HL-60 (cell line): ENCODE measurements around the gene BUD31.

Experiments
- DNase-seq, 2 experiments: peaks; one replicate each; pipeline ENCODE4 v3.0.0-alpha.2; 2010 to 2020; ENCODE audit warnings: low read depth in 1 of 2, low spot score in 1 of 2
- H3K27ac ChIP-seq: fragments of 250-450 bp; sonication (Bioruptor Pico); replicated peaks from 2 replicates; pipeline ENCODE4 v1.5.1; 2020; ENCODE audit warnings: mild to moderate bottlenecking, moderate library complexity
- H3K27me3 ChIP-seq: fragments of 250-450 bp; sonication (Bioruptor Pico); 2 replicates; pipeline ENCODE4 v1.5.1; 2021; ENCODE audit warnings: mild to moderate bottlenecking, moderate library complexity; ENCODE audit not compliant: insufficient read depth, poor library complexity, severe bottlenecking
- H3K4me3 ChIP-seq: replicated peaks from 2 replicates; pipeline ENCODE4 v1.5.1; 2011; ENCODE audit warnings: mild to moderate bottlenecking, control low read depth, low read length; ENCODE audit not compliant: insufficient read depth
- GABPA ChIP-seq: IDR thresholded peaks from 2 replicates; pipeline ENCODE4 v1.6.1; 2012; ENCODE audit warnings: low read depth
- POLR2AphosphoS5 ChIP-seq: IDR thresholded peaks from 2 replicates; pipeline ENCODE4 v1.6.1; 2012; ENCODE audit warnings: low read depth
- SPI1 ChIP-seq: IDR thresholded peaks from 2 replicates; pipeline ENCODE4 v1.6.1; 2012; ENCODE audit warnings: low read depth, mild to moderate bottlenecking, borderline replicate concordance
- TF ChIP-seq, protein P1 (sequence below): IDR thresholded peaks from one replicate; pipeline ENCODE4 v1.5.1; 2011; ENCODE audit warnings: low read length, control low read depth, inconsistent platforms; ENCODE audit not compliant: insufficient read depth
- TF ChIP-seq, protein P2 (sequence below): IDR thresholded peaks from 2 replicates; pipeline ENCODE4 v1.6.1; 2012; ENCODE audit warnings: low read depth; ENCODE audit not compliant: insufficient replicate concordance

The BUD31 gene

DNA sequence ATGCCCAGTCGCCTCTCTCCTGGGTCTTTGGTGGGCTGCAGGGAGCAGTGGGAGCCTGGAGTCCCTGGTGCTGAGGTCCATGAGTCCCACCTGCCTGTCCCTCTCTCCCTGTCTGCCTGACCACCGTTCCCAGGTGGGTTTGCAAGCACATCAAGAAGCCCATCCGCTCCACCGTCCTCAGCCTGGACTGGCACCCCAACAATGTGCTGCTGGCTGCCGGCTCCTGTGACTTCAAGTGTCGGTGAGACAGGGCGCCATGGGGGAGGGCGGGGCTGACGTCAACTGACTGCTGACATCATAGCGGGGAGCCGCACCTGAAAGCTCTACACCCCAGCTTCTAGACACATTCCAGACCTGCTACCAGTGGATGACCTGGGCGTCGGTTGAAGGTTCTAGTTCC, 19.0 kb upstream of the BUD31 start:
- H3K4me3 ChIP-seq = no peak overlapping the region
- no peaks in the 10 kb centered on the region for H3K27me3 ChIP-seq
- no peak overlapping the region for H3K27ac ChIP-seq
- TF ChIP-seq SPI1 (no peak), GABPA (no peak), POLR2AphosphoS5 (0 out of 2 replicates have a peak, but pooled peaks have one; percentile 21)
- TF ChIP-seq, protein P1, sequence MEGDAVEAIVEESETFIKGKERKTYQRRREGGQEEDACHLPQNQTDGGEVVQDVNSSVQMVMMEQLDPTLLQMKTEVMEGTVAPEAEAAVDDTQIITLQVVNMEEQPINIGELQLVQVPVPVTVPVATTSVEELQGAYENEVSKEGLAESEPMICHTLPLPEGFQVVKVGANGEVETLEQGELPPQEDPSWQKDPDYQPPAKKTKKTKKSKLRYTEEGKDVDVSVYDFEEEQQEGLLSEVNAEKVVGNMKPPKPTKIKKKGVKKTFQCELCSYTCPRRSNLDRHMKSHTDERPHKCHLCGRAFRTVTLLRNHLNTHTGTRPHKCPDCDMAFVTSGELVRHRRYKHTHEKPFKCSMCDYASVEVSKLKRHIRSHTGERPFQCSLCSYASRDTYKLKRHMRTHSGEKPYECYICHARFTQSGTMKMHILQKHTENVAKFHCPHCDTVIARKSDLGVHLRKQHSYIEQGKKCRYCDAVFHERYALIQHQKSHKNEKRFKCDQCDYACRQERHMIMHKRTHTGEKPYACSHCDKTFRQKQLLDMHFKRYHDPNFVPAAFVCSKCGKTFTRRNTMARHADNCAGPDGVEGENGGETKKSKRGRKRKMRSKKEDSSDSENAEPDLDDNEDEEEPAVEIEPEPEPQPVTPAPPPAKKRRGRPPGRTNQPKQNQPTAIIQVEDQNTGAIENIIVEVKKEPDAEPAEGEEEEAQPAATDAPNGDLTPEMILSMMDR = no peak
- TF ChIP-seq, protein P2, sequence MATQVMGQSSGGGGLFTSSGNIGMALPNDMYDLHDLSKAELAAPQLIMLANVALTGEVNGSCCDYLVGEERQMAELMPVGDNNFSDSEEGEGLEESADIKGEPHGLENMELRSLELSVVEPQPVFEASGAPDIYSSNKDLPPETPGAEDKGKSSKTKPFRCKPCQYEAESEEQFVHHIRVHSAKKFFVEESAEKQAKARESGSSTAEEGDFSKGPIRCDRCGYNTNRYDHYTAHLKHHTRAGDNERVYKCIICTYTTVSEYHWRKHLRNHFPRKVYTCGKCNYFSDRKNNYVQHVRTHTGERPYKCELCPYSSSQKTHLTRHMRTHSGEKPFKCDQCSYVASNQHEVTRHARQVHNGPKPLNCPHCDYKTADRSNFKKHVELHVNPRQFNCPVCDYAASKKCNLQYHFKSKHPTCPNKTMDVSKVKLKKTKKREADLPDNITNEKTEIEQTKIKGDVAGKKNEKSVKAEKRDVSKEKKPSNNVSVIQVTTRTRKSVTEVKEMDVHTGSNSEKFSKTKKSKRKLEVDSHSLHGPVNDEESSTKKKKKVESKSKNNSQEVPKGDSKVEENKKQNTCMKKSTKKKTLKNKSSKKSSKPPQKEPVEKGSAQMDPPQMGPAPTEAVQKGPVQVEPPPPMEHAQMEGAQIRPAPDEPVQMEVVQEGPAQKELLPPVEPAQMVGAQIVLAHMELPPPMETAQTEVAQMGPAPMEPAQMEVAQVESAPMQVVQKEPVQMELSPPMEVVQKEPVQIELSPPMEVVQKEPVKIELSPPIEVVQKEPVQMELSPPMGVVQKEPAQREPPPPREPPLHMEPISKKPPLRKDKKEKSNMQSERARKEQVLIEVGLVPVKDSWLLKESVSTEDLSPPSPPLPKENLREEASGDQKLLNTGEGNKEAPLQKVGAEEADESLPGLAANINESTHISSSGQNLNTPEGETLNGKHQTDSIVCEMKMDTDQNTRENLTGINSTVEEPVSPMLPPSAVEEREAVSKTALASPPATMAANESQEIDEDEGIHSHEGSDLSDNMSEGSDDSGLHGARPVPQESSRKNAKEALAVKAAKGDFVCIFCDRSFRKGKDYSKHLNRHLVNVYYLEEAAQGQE = no peak
- DNase-seq = no peak

DNA sequence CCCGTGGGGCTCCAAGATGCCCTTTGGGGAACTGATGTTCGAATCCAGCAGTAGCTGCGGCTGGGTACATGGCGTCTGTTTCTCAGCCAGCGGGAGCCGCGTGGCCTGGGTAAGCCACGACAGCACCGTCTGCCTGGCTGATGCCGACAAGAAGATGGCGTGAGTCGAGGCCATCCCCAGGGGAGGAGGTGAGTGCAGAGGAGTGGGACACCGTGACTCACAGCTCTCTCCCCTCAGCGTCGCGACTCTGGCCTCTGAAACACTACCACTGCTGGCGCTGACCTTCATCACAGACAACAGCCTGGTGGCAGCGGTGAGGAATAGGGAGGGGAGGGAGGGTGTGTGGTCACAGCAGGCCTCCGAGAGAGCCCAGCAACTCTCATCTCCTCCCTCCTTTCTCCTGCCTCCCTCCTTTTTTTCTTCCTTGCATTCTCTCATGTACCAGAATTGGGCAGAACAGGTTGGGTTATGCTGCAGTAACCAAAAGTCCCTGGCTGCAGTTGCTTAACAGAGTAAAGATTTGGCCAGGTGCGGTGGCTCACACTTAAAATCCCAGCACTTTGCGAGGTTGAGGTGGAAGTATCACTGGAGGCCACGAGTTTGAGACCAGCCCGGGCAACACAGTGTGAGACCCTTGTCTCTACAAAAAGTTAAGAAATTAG, 17.7 kb upstream of the BUD31 start:
- TF ChIP-seq, protein P1 = no peak
- TF ChIP-seq SPI1 (no peak), POLR2AphosphoS5 (no peak), GABPA (no peak)
- TF ChIP-seq, protein P2 = no peak
- Histone ChIP-seq H3K4me3 (no peak overlapping the region), H3K27me3 (no peaks in the 10 kb centered on the region), H3K27ac (no peak overlapping the region)
- no peak for DNase-seq

DNA sequence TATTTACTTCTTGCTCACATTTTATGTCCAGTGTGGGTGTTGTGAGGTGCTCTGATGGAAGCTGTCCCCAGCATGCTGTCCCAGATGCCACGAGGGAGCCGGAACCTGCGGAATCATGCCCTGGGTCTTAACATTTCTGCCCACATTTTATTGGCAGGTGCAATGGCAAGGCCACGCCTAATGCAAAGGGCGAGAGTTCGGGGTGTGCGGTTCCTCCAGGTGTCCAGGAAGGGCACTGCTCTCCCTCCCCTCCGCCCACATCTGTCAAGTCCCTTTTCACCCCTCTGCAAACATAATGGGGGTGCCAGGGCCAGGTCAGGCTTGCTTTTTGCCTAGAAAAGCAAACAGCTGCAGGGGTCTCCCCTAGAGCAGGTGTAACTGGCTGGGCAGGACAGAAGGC, 16.7 kb upstream of the BUD31 start:
- no peak; the same call in 1 of the 2 replicates for TF ChIP-seq POLR2AphosphoS5
- TF ChIP-seq, protein P1 = no peak
- no peak for TF ChIP-seq GABPA
- TF ChIP-seq, protein P2 = no peak
- no peak for TF ChIP-seq SPI1
- no peak overlapping the region for H3K4me3 ChIP-seq
- no peaks in the 10 kb centered on the region for H3K27me3 ChIP-seq
- DNase-seq = no peak
- no peak overlapping the region for H3K27ac ChIP-seq
